ENCODE data around the gene NECAB2. TPM values are rescaled to one million over a fixed set of nuclear protein-coding genes. Genes with fewer than 3 reads are reported as not detected.
A peak's percentile ranks its signal among the peaks of the same experiment; 100 is the strongest.

The NECAB2 gene
- total and polyA plus RNA-seq, 2 of the 8 experiments (the other 6 are each of a cell fraction or from before 2014, with no cell fraction given) = 3.6 to 4.2 TPM

DNA sequence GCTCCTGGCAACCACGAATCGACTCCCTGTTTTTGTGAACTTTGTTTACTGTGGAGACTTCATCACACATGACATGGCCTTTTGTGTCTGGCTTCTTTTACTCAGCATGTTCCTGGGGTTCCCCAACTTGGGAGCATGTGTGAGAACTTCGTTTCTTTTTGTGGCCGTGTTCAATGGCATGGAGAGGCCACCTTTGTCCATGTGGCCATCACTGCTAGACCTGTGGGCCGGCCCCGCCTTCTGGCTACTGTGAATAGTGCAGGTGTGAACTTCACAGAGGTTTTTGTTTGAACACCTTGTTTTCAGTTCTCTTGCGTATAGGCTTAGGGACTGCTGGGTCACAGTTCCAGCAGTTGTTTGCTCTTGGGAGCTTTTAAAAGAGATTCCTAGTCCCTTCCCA lies 80.2 kb downstream of the NECAB2 start (continued):
- TF ChIP-seq, protein P1, sequence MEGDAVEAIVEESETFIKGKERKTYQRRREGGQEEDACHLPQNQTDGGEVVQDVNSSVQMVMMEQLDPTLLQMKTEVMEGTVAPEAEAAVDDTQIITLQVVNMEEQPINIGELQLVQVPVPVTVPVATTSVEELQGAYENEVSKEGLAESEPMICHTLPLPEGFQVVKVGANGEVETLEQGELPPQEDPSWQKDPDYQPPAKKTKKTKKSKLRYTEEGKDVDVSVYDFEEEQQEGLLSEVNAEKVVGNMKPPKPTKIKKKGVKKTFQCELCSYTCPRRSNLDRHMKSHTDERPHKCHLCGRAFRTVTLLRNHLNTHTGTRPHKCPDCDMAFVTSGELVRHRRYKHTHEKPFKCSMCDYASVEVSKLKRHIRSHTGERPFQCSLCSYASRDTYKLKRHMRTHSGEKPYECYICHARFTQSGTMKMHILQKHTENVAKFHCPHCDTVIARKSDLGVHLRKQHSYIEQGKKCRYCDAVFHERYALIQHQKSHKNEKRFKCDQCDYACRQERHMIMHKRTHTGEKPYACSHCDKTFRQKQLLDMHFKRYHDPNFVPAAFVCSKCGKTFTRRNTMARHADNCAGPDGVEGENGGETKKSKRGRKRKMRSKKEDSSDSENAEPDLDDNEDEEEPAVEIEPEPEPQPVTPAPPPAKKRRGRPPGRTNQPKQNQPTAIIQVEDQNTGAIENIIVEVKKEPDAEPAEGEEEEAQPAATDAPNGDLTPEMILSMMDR (IDR thresholded peaks at IDR 0.05; ENCODE audit: control extremely low read depth in 1 of 3, insufficient read depth in 1 of 3, low read depth in 1 of 3, low read length in 3 of 3) = peak; percentile 60 to 68 (median 64)
- TF ChIP-seq SIX5 (IDR thresholded peaks at IDR 0.05; ENCODE audit: low read depth, low read length) = no peak
